Spleen (tissue), 11 donors: ENCODE data around the gene CCL17. TPM values are rescaled to one million over a fixed set of nuclear protein-coding genes. Genes with fewer than 3 reads are reported as not detected.
"Not testable (repeated sequence)": the region's sequence is repeated elsewhere in the genome, so short reads cannot be mapped to it uniquely, and the experiment has no call there.

Experiments used
- DNase-seq: peaks from one replicate; pipeline ENCODE4 v3.0.0-alpha.2; 2020
- H3K27ac ChIP-seq, 8 donors: fragments of 200-600 bp; sonication (generic) in 7 of 8; 1 replicate in 4 of 8; 2 replicates in 4 of 8; pipeline versions ENCODE4 v1.5.0 to v1.8.0; 2016 to 2021; ENCODE audit warnings: inconsistent platforms in 4 of 8, mild to moderate bottlenecking in 4 of 8, moderate library complexity in 1 of 8
- H3K27me3 ChIP-seq, 7 donors: fragments of 200-600 bp; sonication (generic) in 6 of 7; replicated peaks in 1 of 7; 1 replicate in 4 of 7; 2 replicates in 3 of 7; pipeline versions ENCODE4 v1.5.0 to v1.8.0; 2016 to 2021; ENCODE audit warnings: inconsistent platforms in 3 of 7, mild to moderate bottlenecking in 1 of 7
- H3K36me3 ChIP-seq, 6 donors: fragments of 200-600 bp; sonication (generic) in 5 of 6; 1 replicate in 4 of 6; 2 replicates in 2 of 6; pipeline versions ENCODE4 v1.5.0 to v1.8.0; 2016 to 2021; ENCODE audit warnings: inconsistent platforms in 2 of 6
- H3K4me1 ChIP-seq, 6 donors: fragments of 200-600 bp; sonication (generic) in 5 of 6; 1 replicate in 3 of 6; 2 replicates in 3 of 6; pipeline versions ENCODE4 v1.5.0 to v1.8.0; 2016 to 2021; ENCODE audit warnings: inconsistent platforms in 3 of 6
- H3K4me3 ChIP-seq, 8 donors: fragments of 200-600 bp; sonication (generic) in 7 of 8; 1 replicate in 4 of 8; 2 replicates in 4 of 8; pipeline versions ENCODE4 v1.5.0 to v1.8.0; 2016 to 2021; ENCODE audit warnings: inconsistent platforms in 4 of 8, mild to moderate bottlenecking in 4 of 8, moderate library complexity in 2 of 8
- H3K9me3 ChIP-seq, 8 donors: fragments of 200-600 bp; sonication (generic) in 7 of 8; 1 replicate in 4 of 8; 2 replicates in 4 of 8; pipeline versions ENCODE4 v1.5.0 to v1.8.0; 2016 to 2021; ENCODE audit warnings: inconsistent platforms in 4 of 8
- POLR2A ChIP-seq, 3 donors: fragments of 450-650 bp; IDR thresholded peaks; one replicate each; pipeline ENCODE4 v1.5.1; 2017; ENCODE audit warnings: antibody characterized with exemption in 3 of 3, mild to moderate bottlenecking in 1 of 3
- POLR2AphosphoS5 ChIP-seq, 3 donors: sonication (generic); formaldehyde crosslinking; IDR thresholded peaks; one replicate each; pipeline ENCODE4 v1.5.1; 2017; ENCODE audit warnings: antibody characterized with exemption in 3 of 3
- WGBS, 5 donors: extraction: QIAGEN DNeasy Blood & Tissue Kit in 3 of 5; methylation state at CpG; one replicate each; pipeline versions ENCODE4 v1.1.5 to v1.1.7; 2013 to 2018; 5-methylcytosine and 5-hydroxymethylcytosine counted together
- intact Hi-C: fragments of 100-400 bp; cut with DNase I; formaldehyde crosslinking; loops from one replicate; pipeline ENCODE4 v1.15.0; 2023; ENCODE audit warnings: low total_unique reads
- polyA plus RNA-seq, 3 donors: library from polyadenylated mRNA; stranded (reverse); fragments of 200-250 nt; gene quantifications; one replicate each; pipeline ENCODE4 v1.2.1, GENCODE V29; 2013
- total RNA-seq, 7 donors: library from RNA; depleted of rRNA in 3 of 7; stranded (reverse); fragments of >200 nt in 3 of 7; fragmentation: NEBNext Ultra II Directional in 4 of 7; extraction: Animal tissue kit (Norgen Biotek cat#: 25700) in 4 of 7; gene quantifications; one replicate each; pipeline versions ENCODE4 v1.1.0 to v1.2.1, GENCODE V29; 2016 to 2021
- TF ChIP-seq, protein P1 (sequence below), 11 experiments: fragments of 200-600 bp in 7 of 11; fragments of 450-650 bp in 4 of 11; sonication (generic) in 4 of 11; IDR thresholded peaks in 8 of 11; conservative IDR thresholded peaks in 3 of 11; 1 replicate in 7 of 11; 2 replicates in 4 of 11; pipeline versions ENCODE4 v1.4.0 to v1.8.0; 2016 to 2021; ENCODE audit warnings: antibody characterized with exemption in 11 of 11, inconsistent platforms in 4 of 11, mild to moderate bottlenecking in 1 of 11
- donor health status: healthy with polysubstance abuse.
- donor health status: DM: no; HTN: no; CAD: no; lungs with moderate emphysema.
- donor health status: DM: no; HTN: no; CAD: no.
- donor health status: Bipolar disorder and iron deficiency.
- donor health status: healthy.
- donor health status: DM: no; HTN: no; CAD: no.
- donor health status: DM: yes; HTN: yes; CAD: no.

Gene CCL17
- total and polyA plus RNA-seq, 10 donors: 0.29 to 4.0 (median 2.0) TPM; not detected in 4

DNA sequence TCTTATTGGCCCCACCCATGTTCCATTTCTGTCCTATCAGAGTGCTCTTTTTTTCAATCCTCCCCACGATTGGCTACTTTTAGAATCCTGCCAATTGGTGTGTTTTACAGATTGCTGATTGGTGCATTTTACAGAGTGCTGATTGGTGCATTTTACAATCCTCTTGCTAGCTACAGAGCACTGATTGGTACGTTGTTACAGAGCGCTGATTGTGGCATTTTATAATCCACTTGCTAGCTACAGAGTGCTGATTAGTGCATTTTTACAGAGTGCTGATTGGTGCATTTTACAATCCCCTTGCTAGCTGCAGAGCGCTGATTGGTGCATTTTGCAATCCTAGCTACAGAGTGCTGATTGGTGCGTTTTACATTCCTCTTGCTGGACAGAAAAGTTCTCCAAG, 9.5 kb upstream of the CCL17 start:
- H3K27ac ChIP-seq: no peak overlapping the region
- WGBS, 5 donors: 89 to 93% (median 91%) methylated on average over 5 of the region's 5 CpGs
- DNase-seq: no peak
- H3K4me1 ChIP-seq: no peaks in the 10 kb centered on the region
- intact Hi-C loops: no loop called here
- no peak overlapping the region for H3K4me3 ChIP-seq
- no peaks in the 10 kb centered on the region for H3K27me3 ChIP-seq
- H3K36me3 ChIP-seq: no peaks in the 10 kb centered on the region
- no peaks in the 10 kb centered on the region for H3K9me3 ChIP-seq
- TF ChIP-seq POLR2A (IDR thresholded peaks at IDR 0.05): no peak

- H3K27ac ChIP-seq: no peak overlapping the region
- no peaks in the 10 kb centered on the region for H3K4me1 ChIP-seq
- H3K36me3 ChIP-seq: no peaks in the 10 kb centered on the region
- WGBS, 5 donors: 69 to 89% (median 81%) methylated on average over 4 of the region's 4 CpGs
- no peaks in the 10 kb centered on the region for H3K27me3 ChIP-seq
- DNase-seq: no peak
- TF ChIP-seq POLR2AphosphoS5 (IDR thresholded peaks at IDR 0.05): no peak
- TF ChIP-seq POLR2A (IDR thresholded peaks at IDR 0.05): no peak
- TF ChIP-seq, protein P1, sequence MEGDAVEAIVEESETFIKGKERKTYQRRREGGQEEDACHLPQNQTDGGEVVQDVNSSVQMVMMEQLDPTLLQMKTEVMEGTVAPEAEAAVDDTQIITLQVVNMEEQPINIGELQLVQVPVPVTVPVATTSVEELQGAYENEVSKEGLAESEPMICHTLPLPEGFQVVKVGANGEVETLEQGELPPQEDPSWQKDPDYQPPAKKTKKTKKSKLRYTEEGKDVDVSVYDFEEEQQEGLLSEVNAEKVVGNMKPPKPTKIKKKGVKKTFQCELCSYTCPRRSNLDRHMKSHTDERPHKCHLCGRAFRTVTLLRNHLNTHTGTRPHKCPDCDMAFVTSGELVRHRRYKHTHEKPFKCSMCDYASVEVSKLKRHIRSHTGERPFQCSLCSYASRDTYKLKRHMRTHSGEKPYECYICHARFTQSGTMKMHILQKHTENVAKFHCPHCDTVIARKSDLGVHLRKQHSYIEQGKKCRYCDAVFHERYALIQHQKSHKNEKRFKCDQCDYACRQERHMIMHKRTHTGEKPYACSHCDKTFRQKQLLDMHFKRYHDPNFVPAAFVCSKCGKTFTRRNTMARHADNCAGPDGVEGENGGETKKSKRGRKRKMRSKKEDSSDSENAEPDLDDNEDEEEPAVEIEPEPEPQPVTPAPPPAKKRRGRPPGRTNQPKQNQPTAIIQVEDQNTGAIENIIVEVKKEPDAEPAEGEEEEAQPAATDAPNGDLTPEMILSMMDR (IDR thresholded peaks at IDR 0.05 in 8 of 11, conservative IDR thresholded peaks at IDR 0.05 in 3 of 11): no peak
- H3K9me3 ChIP-seq: no peaks in the 10 kb centered on the region
- H3K4me3 ChIP-seq: no peak overlapping the region
- intact Hi-C loops: no loop called here
These were observed 7.8 kb upstream of the CCL17 start for GRCh38 chr16:57396786-57397185.

GRCh38 chr16:57397493-57397892, 7.1 kb upstream of the CCL17 start:
- H3K9me3 ChIP-seq, H3K27me3 ChIP-seq, H3K4me1 ChIP-seq, DNase-seq, H3K4me3 ChIP-seq, intact Hi-C loops, H3K27ac ChIP-seq, H3K36me3 ChIP-seq: not testable (repeated sequence)
- 79 to 89% (median 81%) methylated on average over 4 of the region's 4 CpGs for WGBS, 5 donors

GRCh38 chr16:57401943-57402640, 2.5 kb upstream of the CCL17 start:
- 66 to 76% (median 71%) methylated on average over 4 to 7 of the region's 7 CpGs for WGBS, 5 donors
- H3K9me3 ChIP-seq: no peaks in the 10 kb centered on the region
- intact Hi-C loops: no loop called here
- no peak overlapping the region for H3K27ac ChIP-seq
- DNase-seq: no peak
- H3K4me1 ChIP-seq: peaks cover 0 to 7% (median 3%) of the 10 kb centered on the region in 6 donors
- TF ChIP-seq, protein P1 (IDR thresholded peaks at IDR 0.05 in 8 of 11, conservative IDR thresholded peaks at IDR 0.05 in 3 of 11): no peak
- TF ChIP-seq POLR2AphosphoS5 (IDR thresholded peaks at IDR 0.05): no peak
- no peak overlapping the region for H3K4me3 ChIP-seq
- H3K36me3 ChIP-seq: no peaks in the 10 kb centered on the region
- no peaks in the 10 kb centered on the region for H3K27me3 ChIP-seq

DNA sequence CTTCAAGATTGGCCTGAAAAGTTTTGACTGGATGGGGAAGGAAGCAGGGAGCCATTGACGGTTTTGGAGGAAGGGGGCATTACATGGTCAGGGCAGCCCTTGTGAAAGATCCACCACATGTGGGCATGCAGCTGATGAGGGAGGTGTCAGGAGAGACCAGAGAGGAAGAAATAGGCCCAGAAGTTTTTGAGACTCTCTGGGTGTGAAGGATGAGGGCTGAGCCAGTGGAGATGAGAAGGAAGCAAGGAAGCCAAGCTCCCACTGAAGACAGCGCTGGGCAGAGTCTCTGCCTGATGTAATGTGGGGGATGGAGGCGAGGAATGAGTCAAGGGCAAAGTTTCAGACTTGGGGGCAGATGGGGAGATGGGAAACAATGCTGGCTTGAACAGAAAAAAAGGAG, 530 bp downstream of the CCL17 start:
- Histone ChIP-seq H3K9me3 (no peaks in the 10 kb centered on the region), H3K4me3 (no peak overlapping the region), H3K36me3 (no peaks in the 10 kb centered on the region), H3K27ac (no peak overlapping the region), H3K27me3 (no peaks in the 10 kb centered on the region), H3K4me1 (peaks cover 0 to 23% (median 14%) of the 10 kb centered on the region in 6 donors)
- 64 to 76% (median 65%) methylated on average over 3 of the region's 3 CpGs for WGBS, 5 donors
- TF ChIP-seq POLR2A (IDR thresholded peaks at IDR 0.05) (no peak), POLR2AphosphoS5 (IDR thresholded peaks at IDR 0.05) (no peak)
- TF ChIP-seq, protein P1 (IDR thresholded peaks at IDR 0.05 in 8 of 11, conservative IDR thresholded peaks at IDR 0.05 in 3 of 11): no peak
- no peak for DNase-seq
- intact Hi-C loops: no loop called here
